Motor neuron (in vitro differentiated cells): ENCODE data around the gene CLDN24. TPM values are rescaled to one million over a fixed set of nuclear protein-coding genes. Genes with fewer than 3 reads are reported as not detected.

Experiments
- ATAC-seq, 8 experiments: fragments of 200-7000 bp; cut with Tn5 transposase; replicated peaks in 6 of 8; 2 replicates each; pipeline ENCODE4 v1.8.0; 2021; ENCODE audit warnings: mild to moderate bottlenecking in 8 of 8, moderate library complexity in 8 of 8
- H3K27ac ChIP-seq, 2 donors: fragments of 250-450 bp; sonication (Bioruptor Pico); 2 replicates each; pipeline ENCODE4 v1.9.0; 2021; ENCODE audit warnings: antibody characterized with exemption in 2 of 2, mild to moderate bottlenecking in 2 of 2, moderate library complexity in 1 of 2
- H3K4me1 ChIP-seq, 2 donors: fragments of 250-450 bp; sonication (Bioruptor Pico); replicated peaks in 1 of 2; 2 replicates each; pipeline ENCODE4 v1.6.1; 2021; ENCODE audit warnings: antibody characterized with exemption in 2 of 2, mild to moderate bottlenecking in 2 of 2, moderate library complexity in 1 of 2
- H3K4me3 ChIP-seq, 5 donors: fragments of 250-450 bp; sonication (Bioruptor Pico); 2 replicates each; pipeline ENCODE4 v1.9.0; 2021; ENCODE audit warnings: antibody characterized with exemption in 5 of 5, mild to moderate bottlenecking in 5 of 5, moderate library complexity in 4 of 5
- WGBS, 10 experiments: fragments of 450-650 bp; shearing (Covaris generic); methylation state at CpG; one replicate each; pipeline ENCODE4 v1.0.0; 2022; 5-methylcytosine and 5-hydroxymethylcytosine counted together
- in situ Hi-C, 9 experiments: fragments of 400-800 bp; cut with MboI; loops; one replicate each; pipeline ENCODE4 v1.15.0; 2021; ENCODE audit warnings: low sequenced_read_pairs in 9 of 9, low pct_unique_long_range_greater_than_20kb in 2 of 9; ENCODE audit not compliant: unreplicated experiment in 9 of 9
- total RNA-seq, 8 experiments: library from RNA; unstranded; fragments of 300-600 nt; gene quantifications; 2 replicates each; pipeline versions ENCODE4 v1.2.3 to v1.2.4, GENCODE V29; 2022

CLDN24 gene
- total RNA-seq, 8 experiments from 2014 or later: 0.50 to 2.3 (median 1.4) TPM; not detected in 4

- 90 to 100% (median 98%) methylated on average over 1 to 2 of the region's 2 CpGs; no CpG with 5 or more reads in 4 of the 10 experiments for WGBS, 10 experiments
- ATAC-seq: no peak
- H3K4me1 ChIP-seq: peaks cover 3 to 6% of the 10 kb centered on the region in 2 donors
- in situ Hi-C loops: no loop called here
- H3K27ac ChIP-seq: no peak overlapping the region
- H3K4me3 ChIP-seq: no peak overlapping the region
Observed at GRCh38 chr4:183304538-183304937, 17.7 kb downstream of the CLDN24 start.

GRCh38 chr4:183304067-183304466, 18.2 kb downstream of the CLDN24 start:
- in situ Hi-C loops: no loop called here
- H3K4me1 ChIP-seq: peaks cover 3 to 6% of the 10 kb centered on the region in 2 donors
- no peak for ATAC-seq
- H3K27ac ChIP-seq: no peak overlapping the region
- 60 to 100% (median 100%) methylated on average over 1 to 4 of the region's 4 CpGs; no CpG with 5 or more reads in 1 of the 10 experiments for WGBS, 10 experiments
- H3K4me3 ChIP-seq: no peak overlapping the region

- in situ Hi-C loops: no loop called here
- no peak for ATAC-seq
- Histone ChIP-seq H3K27ac (no peak overlapping the region), H3K4me1 (peaks cover 3 to 6% of the 10 kb centered on the region in 2 donors), H3K4me3 (no peak overlapping the region)
- WGBS, 10 experiments: 51 to 100% (median 98%) methylated on average over 1 to 4 of the region's 4 CpGs; no CpG with 5 or more reads in 2 of the 10 experiments
Observed at GRCh38 chr4:183303301-183303700, 18.9 kb downstream of the CLDN24 start.

GRCh38 chr4:183300655-183301054, 21.6 kb downstream of the CLDN24 start:
- H3K27ac ChIP-seq: no peak overlapping the region
- in situ Hi-C loops: no loop called here
- ATAC-seq: no peak
- peaks cover 3 to 6% of the 10 kb centered on the region in 2 donors for H3K4me1 ChIP-seq
- H3K4me3 ChIP-seq: no peak overlapping the region
- 79 to 100% (median 97%) methylated on average over 1 to 5 of the region's 5 CpGs; no CpG with 5 or more reads in 1 of the 10 experiments for WGBS, 10 experiments

- H3K4me1 ChIP-seq: peaks cover 3 to 6% of the 10 kb centered on the region in 2 donors
- in situ Hi-C loops: no loop called here
- 0 to 90% (median 75%) methylated on average over 1 to 6 of the region's 6 CpGs; no CpG with 5 or more reads in 2 of the 10 experiments for WGBS, 10 experiments
- no peak overlapping the region for H3K4me3 ChIP-seq
- peak overlapping the region; percentile 30 to 33 for H3K27ac ChIP-seq
- ATAC-seq: peak in 2 of 8 experiments; percentile 14 to 38
Observed at GRCh38 chr4:183300070-183300469, 22.2 kb downstream of the CLDN24 start.

GRCh38 chr4:183299464-183299863, 22.8 kb downstream of the CLDN24 start:
- Histone ChIP-seq H3K27ac (peak overlapping the region in 1 of 2 donors; percentile 30), H3K4me1 (peaks cover 3 to 6% of the 10 kb centered on the region in 2 donors), H3K4me3 (no peak overlapping the region)
- in situ Hi-C loops: no loop called here
- 87 to 100% (median 94%) methylated on average over 2 of the region's 2 CpGs; no CpG with 5 or more reads in 6 of the 10 experiments for WGBS, 10 experiments
- no peak for ATAC-seq

GRCh38 chr4:183297675-183298074, 24.6 kb downstream of the CLDN24 start:
- Histone ChIP-seq H3K27ac (no peak overlapping the region), H3K4me1 (peaks cover 3 to 6% of the 10 kb centered on the region in 2 donors), H3K4me3 (no peak overlapping the region)
- in situ Hi-C loops: no loop called here
- 100% methylated on average over 1 of the region's 3 CpGs; no CpG with 5 or more reads in 9 of the 10 experiments for WGBS, 10 experiments
- no peak for ATAC-seq

GRCh38 chr4:183295711-183296110, 26.5 kb downstream of the CLDN24 start:
- H3K4me1 ChIP-seq: peaks cover 3 to 6% of the 10 kb centered on the region in 2 donors
- in situ Hi-C loops: no loop called here
- no peak for ATAC-seq
- H3K4me3 ChIP-seq: no peak overlapping the region
- WGBS, 10 experiments: 85 to 100% (median 94%) methylated on average over 3 to 10 of the region's 10 CpGs; no CpG with 5 or more reads in 3 of the 10 experiments
- no peak overlapping the region for H3K27ac ChIP-seq

- in situ Hi-C loops: no loop called here
- no peak for ATAC-seq
- 80 to 100% (median 100%) methylated on average over 1 to 2 of the region's 2 CpGs; no CpG with 5 or more reads in 4 of the 10 experiments for WGBS, 10 experiments
- Histone ChIP-seq H3K27ac (no peak overlapping the region), H3K4me3 (no peak overlapping the region), H3K4me1 (no peaks in the 10 kb centered on the region)
Observed at GRCh38 chr4:183291070-183291469, 31.2 kb downstream of the CLDN24 start.

- no peak overlapping the region for H3K27ac ChIP-seq
- in situ Hi-C loops: no loop called here
- H3K4me1 ChIP-seq: no peaks in the 10 kb centered on the region
- H3K4me3 ChIP-seq: no peak overlapping the region
- no peak for ATAC-seq
- 0 to 100% (median 100%) methylated on average over 1 to 5 of the region's 5 CpGs; no CpG with 5 or more reads in 3 of the 10 experiments for WGBS, 10 experiments
Observed at GRCh38 chr4:183289688-183290087, 32.5 kb downstream of the CLDN24 start.

- 100% methylated on average over 1 to 2 of the region's 2 CpGs; no CpG with 5 or more reads in 8 of the 10 experiments for WGBS, 10 experiments
- in situ Hi-C loops: no loop called here
- ATAC-seq: no peak
- Histone ChIP-seq H3K4me3 (no peak overlapping the region), H3K4me1 (no peaks in the 10 kb centered on the region), H3K27ac (no peak overlapping the region)
Observed at GRCh38 chr4:183288955-183289354, 33.3 kb downstream of the CLDN24 start.

GRCh38 chr4:183287677-183288076, 34.5 kb downstream of the CLDN24 start:
- 80 to 100% (median 93%) methylated on average over 1 to 5 of the region's 6 CpGs; no CpG with 5 or more reads in 2 of the 10 experiments for whole genome bisulfite sequencing, 10 experiments
- in situ Hi-C loops: no loop called here
- no peak overlapping the region for H3K27ac ChIP-seq
- H3K4me1 ChIP-seq: no peaks in the 10 kb centered on the region
- H3K4me3 ChIP-seq: no peak overlapping the region
- ATAC-seq: no peak

GRCh38 chr4:183287309-183287659, 34.9 kb downstream of the CLDN24 start:
- ATAC-seq: no peak
- in situ Hi-C loops: no loop called here
- Histone ChIP-seq H3K4me1 (no peaks in the 10 kb centered on the region), H3K27ac (no peak overlapping the region), H3K4me3 (no peak overlapping the region)
- WGBS, 10 experiments: 79 to 100% (median 86%) methylated on average over 2 of the region's 2 CpGs; no CpG with 5 or more reads in 3 of the 10 experiments
